Chondrocyte (in vitro differentiated cells): Measurements from ENCODE around the gene PHRF1. TPM values are rescaled to one million over a fixed set of nuclear protein-coding genes. Genes with fewer than 3 reads are reported as not detected.
A peak's percentile ranks its signal among the peaks of the same experiment; 100 is the strongest.

Experiments
- DNase-seq: peaks from one replicate; pipeline ENCODE4 v3.0.0; 2021; ENCODE audit warnings: mixed read lengths, low spot score
- H3K27ac Mint-ChIP-seq: one replicate; pipeline ENCODE4 v1.8.0; 2021; ENCODE audit warnings: mild to moderate bottlenecking, moderate library complexity, mixed read lengths; ENCODE audit not compliant: unreplicated experiment
- H3K27me3 Mint-ChIP-seq: 2 replicates; pipeline ENCODE4 v1.8.0; 2021; ENCODE audit warnings: low read depth, mixed read lengths
- H3K36me3 Mint-ChIP-seq: 2 replicates; pipeline ENCODE4 v1.8.0; 2021; ENCODE audit warnings: low read depth, mixed read lengths
- H3K4me1 Mint-ChIP-seq: 2 replicates; pipeline ENCODE4 v1.8.0; 2021; ENCODE audit warnings: low read depth, mild to moderate bottlenecking, mixed read lengths
- H3K4me3 Mint-ChIP-seq: one replicate; pipeline ENCODE4 v1.8.0; 2021; ENCODE audit warnings: mild to moderate bottlenecking, moderate library complexity, mixed read lengths; ENCODE audit not compliant: unreplicated experiment
- H3K9me3 Mint-ChIP-seq: 2 replicates; pipeline ENCODE4 v1.8.0; 2021; ENCODE audit warnings: low read depth, mixed read lengths
- CTCF ChIP-seq: fragments of 200-600 bp; sonication (generic); IDR thresholded peaks from 2 replicates; pipeline ENCODE4 v1.5.0; 2021; ENCODE audit warnings: antibody characterized with exemption, mild to moderate bottlenecking, moderate library complexity
- total RNA-seq: library from RNA; stranded (reverse); gene quantifications from 3 replicates; pipeline ENCODE4 v1.2.1, GENCODE V29; 2021

PHRF1 gene
- total RNA-seq, 1 donor from 2014 or later = 25.9 TPM

DNA sequence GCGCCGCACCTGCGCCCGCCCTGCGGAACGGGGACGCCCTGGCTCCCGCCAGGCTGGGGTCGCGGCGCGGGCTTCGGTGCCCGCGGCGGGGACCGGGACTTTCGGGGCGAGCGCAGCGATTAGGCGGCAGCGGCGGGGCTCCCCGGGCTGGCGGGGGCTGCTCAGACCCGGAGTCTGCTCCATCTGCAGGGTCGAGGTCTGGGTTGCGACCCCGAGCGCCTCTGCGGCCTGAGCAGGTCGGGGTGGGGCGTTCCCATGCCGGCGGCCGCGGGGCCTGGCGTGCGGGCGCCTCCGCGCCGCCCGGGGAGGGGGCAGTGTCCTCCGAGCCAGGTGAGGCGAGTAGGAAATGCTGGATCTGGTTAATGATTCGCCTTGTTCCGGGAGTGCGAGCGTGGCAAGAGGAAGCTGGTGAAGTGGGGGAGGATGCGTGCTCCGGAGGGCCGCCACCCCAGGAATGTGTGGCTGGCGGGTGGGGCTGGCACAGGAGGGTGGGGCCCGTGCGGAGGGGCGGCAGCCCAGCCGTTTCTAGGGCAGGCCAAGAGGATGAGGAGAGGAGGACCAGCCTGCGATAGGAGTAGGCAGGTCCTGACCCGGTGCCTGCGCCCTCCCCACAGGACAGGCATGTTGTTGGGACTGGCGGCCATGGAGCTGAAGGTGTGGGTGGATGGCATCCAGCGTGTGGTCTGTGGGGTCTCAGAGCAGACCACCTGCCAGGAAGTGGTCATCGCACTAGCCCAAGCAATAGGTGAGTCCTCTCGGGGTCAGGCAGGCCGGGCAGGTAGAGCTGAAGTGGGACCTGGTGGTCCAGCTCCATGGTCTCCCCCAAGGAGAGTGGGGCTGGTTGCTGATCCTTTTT is 14.9 kb upstream of the PHRF1 start:
- Mint-ChIP-seq H3K36me3 (no peaks in the 10 kb centered on the region), H3K4me1 (peaks cover 13% of the 10 kb centered on the region), H3K9me3 (no peaks in the 10 kb centered on the region), H3K4me3 (peak overlapping the region; percentile 85), H3K27ac (no peak overlapping the region), H3K27me3 (peaks cover 7% of the 10 kb centered on the region)
- DNase-seq = no peak
- TF ChIP-seq CTCF = no peak

- H3K36me3 Mint-ChIP-seq = no peaks in the 10 kb centered on the region
- no peak for TF ChIP-seq CTCF
- peak overlapping the region; percentile 85 for H3K4me3 Mint-ChIP-seq
- H3K4me1 Mint-ChIP-seq = peaks cover 21% of the 10 kb centered on the region
- peaks cover 3% of the 10 kb centered on the region for H3K27me3 Mint-ChIP-seq
- H3K9me3 Mint-ChIP-seq = no peaks in the 10 kb centered on the region
- DNase-seq = no peak
- no peak overlapping the region for H3K27ac Mint-ChIP-seq
Measured at GRCh38 chr11:562046-562645, 14.1 kb upstream of the PHRF1 start.

DNA sequence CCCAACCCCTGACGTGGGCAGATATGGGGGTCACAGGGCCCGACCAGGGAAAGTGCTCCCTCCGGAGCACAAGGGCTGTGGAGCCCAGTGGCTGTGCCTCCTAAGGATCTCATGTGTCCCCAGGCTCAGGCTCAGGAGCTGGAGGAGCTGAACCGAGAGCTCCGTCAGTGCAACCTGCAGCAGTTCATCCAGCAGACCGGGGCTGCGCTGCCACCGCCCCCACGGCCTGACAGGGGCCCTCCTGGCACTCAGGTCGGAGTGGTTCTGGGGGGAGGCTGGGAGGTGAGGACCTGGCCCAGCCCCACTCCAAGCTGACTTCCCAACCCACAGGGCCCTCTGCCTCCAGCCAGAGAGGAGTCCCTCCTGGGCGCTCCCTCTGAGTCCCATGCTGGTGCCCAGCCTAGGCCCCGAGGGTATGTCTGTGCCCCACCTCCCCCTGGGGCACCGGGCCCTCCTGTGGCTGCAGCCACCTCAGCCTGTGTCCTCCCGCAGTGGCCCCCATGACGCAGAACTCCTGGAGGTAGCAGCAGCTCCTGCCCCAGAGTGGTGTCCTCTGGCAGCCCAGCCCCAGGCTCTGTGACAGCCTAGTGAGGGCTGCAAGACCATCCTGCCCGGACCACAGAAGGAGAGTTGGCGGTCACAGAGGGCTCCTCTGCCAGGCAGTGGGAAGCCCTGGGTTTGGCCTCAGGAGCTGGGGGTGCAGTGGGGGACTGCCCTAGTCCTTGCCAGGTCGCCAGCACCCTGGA is 13.0 kb upstream of the PHRF1 start:
- Mint-ChIP-seq H3K9me3 (no peaks in the 10 kb centered on the region), H3K36me3 (no peaks in the 10 kb centered on the region), H3K4me3 (no peak overlapping the region), H3K27ac (no peak overlapping the region), H3K4me1 (peaks cover 27% of the 10 kb centered on the region), H3K27me3 (no peaks in the 10 kb centered on the region)
- no peak for DNase-seq
- no peak for TF ChIP-seq CTCF

GRCh38 chr11:563812-564578 is 12.3 kb upstream of the PHRF1 start:
- H3K27ac Mint-ChIP-seq = peak overlapping the region; percentile 49
- no peak for DNase-seq
- no peaks in the 10 kb centered on the region for H3K9me3 Mint-ChIP-seq
- H3K4me1 Mint-ChIP-seq = peaks cover 27% of the 10 kb centered on the region
- no peaks in the 10 kb centered on the region for H3K27me3 Mint-ChIP-seq
- H3K4me3 Mint-ChIP-seq = no peak overlapping the region
- TF ChIP-seq CTCF = no peak
- H3K36me3 Mint-ChIP-seq = no peaks in the 10 kb centered on the region
